ENCODE results near the gene LZIC.

- TF ChIP-seq FOSL1 (IDR thresholded peaks at IDR 0.05; ENCODE audit: insufficient read depth, low read depth, low read length) (no peak), RFX5 (IDR thresholded peaks at IDR 0.05; ENCODE audit: borderline replicate concordance, low read depth, low read length) (no peak), POLR2AphosphoS5 (IDR thresholded peaks at IDR 0.05; ENCODE audit: low read depth, low read length) (no peak), SRF (IDR thresholded peaks at IDR 0.05; ENCODE audit: low read depth, low read length) (no peak), CTCF (IDR thresholded peaks at IDR 0.05; ENCODE audit: control extremely low read depth in 1 of 3, insufficient read depth in 1 of 3, low read depth in 1 of 3, low read length in 3 of 3) (no peak), ZNF274 (IDR thresholded peaks at IDR 0.05; ENCODE audit: borderline replicate concordance, extremely low read depth, low read length) (no peak), POLR2A (IDR thresholded peaks at IDR 0.05; ENCODE audit: control extremely low read depth in 1 of 2, low read depth in 2 of 2, low read length in 2 of 2) (no peak), EP300 (IDR thresholded peaks at IDR 0.05; ENCODE audit: borderline replicate concordance in 1 of 2, low read depth in 2 of 2, low read length in 2 of 2) (no peak), USF2 (IDR thresholded peaks at IDR 0.05; ENCODE audit: low read length) (no peak), TAF1 (IDR thresholded peaks at IDR 0.05; ENCODE audit: low read depth, low read length) (no peak), CBX5 (IDR thresholded peaks at IDR 0.05; ENCODE audit: low read depth, low read length) (no peak), EZH2 (IDR thresholded peaks at IDR 0.05; ENCODE audit: low read depth, low read length, severe bottlenecking) (no peak), RXRA (IDR thresholded peaks at IDR 0.05; ENCODE audit: insufficient read depth, low read depth, low read length) (no peak), ATF3 (IDR thresholded peaks at IDR 0.05; ENCODE audit: insufficient read depth, low read depth, low read length) (no peak)
Measured at GRCh38 chr1:9894115-9894514, 49.1 kb downstream of the LZIC start.
